22Rv1 (cell line): Measurements from ENCODE around the gene RNF212B.

Experiments
- CTCF ChIP-seq: fragments of 450-650 bp; IDR thresholded peaks from 2 replicates; pipeline ENCODE4 v1.5.1; 2017; ENCODE audit warnings: mild to moderate bottlenecking
- ZFX ChIP-seq: fragments of 450-650 bp; IDR thresholded peaks from 2 replicates; pipeline ENCODE4 v1.6.1; 2017; ENCODE audit warnings: antibody characterized with exemption, borderline replicate concordance

DNA sequence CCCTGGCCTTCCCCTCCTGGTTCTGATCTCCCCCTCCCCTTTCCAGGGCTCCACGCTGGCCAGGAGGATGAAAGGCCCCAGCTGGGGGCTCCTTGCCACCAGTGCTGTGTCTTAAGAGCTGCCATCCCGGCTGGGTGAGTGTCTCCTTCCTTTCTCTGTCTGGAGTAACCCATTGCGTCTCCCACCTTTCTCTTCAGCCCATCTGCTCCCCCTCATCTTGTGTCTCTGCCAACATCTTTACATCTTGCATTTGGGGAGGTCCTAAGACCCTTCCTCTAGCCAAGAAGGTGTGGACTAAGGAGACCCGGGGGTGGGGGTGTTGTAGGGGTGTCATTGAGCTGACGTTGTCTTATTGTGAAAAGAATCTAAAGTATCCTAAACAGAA, 69.4 kb downstream of the RNF212B start:
- TF ChIP-seq CTCF (no peak), ZFX (no peak)
